Stimulated activated naive B cell treated with anti-CD40 and anti-IgM and Interleukin-4, amounts not matched to agents 10 μg/mL and 1 μg/mL and 100 μg/mL, for 72 hours (primary cell): Measurements from ENCODE around the gene ZNRF1.
A peak's percentile ranks its signal among the peaks of the same experiment; 100 is the strongest.

Source experiments
- ATAC-seq, 2 donors: fragments of 150-1000 bp; cut with Tn5 transposase; replicated peaks; 2 replicates each; pipeline ENCODE4 v1.10.0; 2021; ENCODE audit warnings: moderate library complexity in 1 of 2
- DNase-seq: peaks from one replicate; pipeline ENCODE4 v3.0.0; 2021
- H3K27ac Mint-ChIP-seq: one replicate; pipeline ENCODE4 v1.8.0; 2022; ENCODE audit warnings: mild to moderate bottlenecking, mixed read lengths
- H3K27me3 Mint-ChIP-seq, 2 donors: one replicate each; pipeline ENCODE4 v1.8.0; 2022; ENCODE audit warnings: mixed read lengths in 2 of 2
- H3K36me3 Mint-ChIP-seq, 2 donors: one replicate each; pipeline ENCODE4 v1.8.0; 2022; ENCODE audit warnings: mixed read lengths in 2 of 2, mild to moderate bottlenecking in 1 of 2
- H3K4me1 Mint-ChIP-seq, 2 donors: one replicate each; pipeline ENCODE4 v1.8.0; 2022; ENCODE audit warnings: mixed read lengths in 2 of 2, mild to moderate bottlenecking in 1 of 2
- H3K4me3 Mint-ChIP-seq, 2 donors: one replicate each; pipeline ENCODE4 v1.8.0; 2022; ENCODE audit warnings: mild to moderate bottlenecking in 2 of 2, mixed read lengths in 2 of 2, moderate library complexity in 1 of 2
- H3K9me3 Mint-ChIP-seq, 2 donors: one replicate each; pipeline ENCODE4 v1.8.0; 2022; ENCODE audit warnings: mixed read lengths in 2 of 2, mild to moderate bottlenecking in 1 of 2

The ZNRF1 gene

DNA sequence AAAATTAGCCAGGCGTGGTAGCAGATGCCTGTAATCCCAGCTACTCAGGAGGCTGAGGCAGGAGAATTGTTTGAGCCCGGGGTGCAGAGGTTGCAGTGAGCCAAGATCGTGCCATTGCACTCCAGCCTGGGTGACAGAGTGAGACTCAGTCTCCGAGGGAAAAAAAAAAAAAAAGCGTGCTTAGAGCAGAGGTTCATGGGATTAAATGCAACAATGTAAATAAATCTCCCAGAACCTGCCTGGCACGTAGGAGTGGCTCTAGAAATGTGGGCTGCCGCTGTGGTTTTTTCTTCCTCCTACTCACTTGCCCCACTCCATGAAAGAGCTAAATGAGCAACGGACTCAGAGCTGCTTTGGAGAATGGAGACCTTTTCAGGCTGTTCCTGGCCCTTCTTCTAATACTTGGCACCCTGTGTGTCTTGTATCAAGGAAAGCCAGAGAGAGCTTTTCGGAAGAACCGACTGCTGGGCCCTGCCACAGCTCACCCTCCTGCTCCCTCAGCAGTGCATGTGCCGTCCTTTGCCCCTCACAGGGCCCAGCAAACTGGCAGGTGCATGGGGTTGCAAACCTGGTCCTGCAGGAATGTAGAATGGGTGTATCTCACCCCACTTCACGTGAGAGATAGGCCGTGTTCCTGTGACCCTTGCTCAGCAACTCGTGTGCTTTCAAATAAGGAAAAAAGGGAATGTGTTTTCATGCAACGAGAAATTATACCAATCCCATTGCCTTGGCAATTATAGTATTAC is 65.8 kb downstream of the ZNRF1 start:
- no peaks in the 10 kb centered on the region for H3K36me3 Mint-ChIP-seq
- DNase-seq (no peak), ATAC-seq (peak; percentile 18 to 41)
- H3K27ac Mint-ChIP-seq = no peak overlapping the region
- H3K4me1 Mint-ChIP-seq = peaks cover 11 to 16% of the 10 kb centered on the region in 2 donors
- H3K9me3 Mint-ChIP-seq = no peaks in the 10 kb centered on the region
- H3K4me3 Mint-ChIP-seq = peak overlapping the region in 1 of 2 donors; percentile 7
- H3K27me3 Mint-ChIP-seq = peaks cover 51 to 75% of the 10 kb centered on the region in 2 donors

DNA sequence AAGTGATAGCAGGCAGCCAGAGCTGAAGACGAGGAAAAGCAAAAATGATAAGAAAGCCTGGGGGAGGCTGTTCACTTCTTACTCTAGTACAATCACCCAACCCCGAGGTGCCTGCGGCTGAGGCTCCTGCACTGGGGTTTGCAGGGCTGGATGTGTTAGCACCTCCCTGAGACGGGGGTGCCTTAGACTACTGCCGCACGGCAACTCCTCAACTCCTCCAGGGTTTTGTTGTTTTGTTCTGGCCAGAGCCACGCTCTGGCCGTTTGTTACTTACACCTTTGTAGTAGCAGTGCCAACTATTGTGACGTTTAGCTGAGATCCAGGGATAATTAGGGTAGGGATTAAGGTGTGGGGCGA is 66.3 kb downstream of the ZNRF1 start:
- Mint-ChIP-seq H3K27ac (no peak overlapping the region), H3K27me3 (peaks cover 55 to 81% of the 10 kb centered on the region in 2 donors), H3K36me3 (no peaks in the 10 kb centered on the region), H3K4me1 (peaks cover 11 to 16% of the 10 kb centered on the region in 2 donors), H3K4me3 (peak overlapping the region in 1 of 2 donors; percentile 31), H3K9me3 (peaks cover 0 to 2% of the 10 kb centered on the region in 2 donors)
- DNase-seq (no peak), ATAC-seq (peak; percentile 45 to 60)

DNA sequence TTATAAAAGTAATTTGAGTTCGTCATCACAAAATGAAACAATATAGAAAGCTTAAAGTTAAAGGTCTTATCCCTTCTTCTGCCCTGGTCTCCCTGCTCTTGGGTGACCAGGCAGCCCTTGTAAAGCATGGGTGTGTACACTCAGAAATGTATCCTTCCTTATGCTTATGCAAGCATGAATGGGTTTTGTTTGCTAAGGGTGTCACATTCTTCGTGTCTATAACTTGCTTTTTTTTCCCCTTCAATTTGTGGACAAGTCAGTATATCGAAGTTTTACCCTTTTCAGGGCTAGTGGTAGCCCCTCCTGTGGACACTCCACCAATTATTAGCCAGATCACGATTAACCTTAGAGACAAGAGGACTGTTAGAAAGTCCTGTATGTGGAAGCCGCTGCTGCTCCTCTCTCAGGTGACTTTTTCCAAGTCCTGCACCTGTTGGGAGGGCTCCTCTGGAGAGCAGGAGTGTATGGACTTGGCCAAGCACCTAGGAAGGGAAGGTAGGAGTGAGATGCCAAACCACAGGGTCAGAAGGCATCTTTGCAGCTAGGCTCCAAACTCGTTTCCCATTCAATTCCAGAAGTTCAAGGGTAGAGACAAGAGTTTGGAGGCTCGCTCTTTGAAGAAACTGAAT is 66.8 kb downstream of the ZNRF1 start:
- H3K27ac Mint-ChIP-seq = no peak overlapping the region
- H3K36me3 Mint-ChIP-seq = peaks cover 0 to 2% of the 10 kb centered on the region in 2 donors
- H3K4me3 Mint-ChIP-seq = no peak overlapping the region
- peaks cover 0 to 2% of the 10 kb centered on the region in 2 donors for H3K9me3 Mint-ChIP-seq
- DNase-seq (no peak), ATAC-seq (no peak)
- H3K27me3 Mint-ChIP-seq = peaks cover 60 to 86% of the 10 kb centered on the region in 2 donors
- peaks cover 11 to 16% of the 10 kb centered on the region in 2 donors for H3K4me1 Mint-ChIP-seq

DNA sequence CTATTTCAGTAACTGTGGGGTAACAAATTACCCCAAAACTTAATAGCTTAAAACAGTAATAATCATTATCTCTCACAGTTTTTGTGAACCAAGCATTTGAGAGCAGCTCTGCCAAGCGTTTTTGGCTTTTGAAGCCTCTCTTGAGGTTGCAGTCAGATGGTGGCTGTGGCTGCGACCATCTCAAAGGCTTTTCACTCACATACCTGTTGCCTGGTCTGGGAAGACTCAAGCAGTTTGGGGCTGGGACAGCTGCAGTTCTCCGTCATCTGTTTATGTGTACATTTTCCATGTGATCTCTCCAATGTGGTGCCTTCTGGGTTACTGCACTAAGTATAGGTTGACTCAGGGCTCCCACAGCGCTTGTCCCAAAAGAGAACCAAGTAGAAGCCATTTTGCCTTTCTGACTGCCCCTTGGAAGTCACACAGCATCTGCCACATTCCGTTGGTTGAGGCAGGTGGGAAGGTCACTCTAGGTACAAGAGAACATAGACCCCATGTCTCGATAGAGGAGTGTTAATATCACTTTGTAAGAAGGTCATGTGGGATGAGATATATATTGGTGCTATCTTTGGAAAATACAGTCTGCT is 68.1 kb downstream of the ZNRF1 start:
- peaks cover 11 to 16% of the 10 kb centered on the region in 2 donors for H3K4me1 Mint-ChIP-seq
- peaks cover 0 to 2% of the 10 kb centered on the region in 2 donors for H3K9me3 Mint-ChIP-seq
- no peak overlapping the region for H3K27ac Mint-ChIP-seq
- H3K36me3 Mint-ChIP-seq = peaks cover 0 to 2% of the 10 kb centered on the region in 2 donors
- peaks cover 53 to 85% of the 10 kb centered on the region in 2 donors for H3K27me3 Mint-ChIP-seq
- ATAC-seq = no peak
- H3K4me3 Mint-ChIP-seq = no peak overlapping the region
- no peak for DNase-seq

DNA sequence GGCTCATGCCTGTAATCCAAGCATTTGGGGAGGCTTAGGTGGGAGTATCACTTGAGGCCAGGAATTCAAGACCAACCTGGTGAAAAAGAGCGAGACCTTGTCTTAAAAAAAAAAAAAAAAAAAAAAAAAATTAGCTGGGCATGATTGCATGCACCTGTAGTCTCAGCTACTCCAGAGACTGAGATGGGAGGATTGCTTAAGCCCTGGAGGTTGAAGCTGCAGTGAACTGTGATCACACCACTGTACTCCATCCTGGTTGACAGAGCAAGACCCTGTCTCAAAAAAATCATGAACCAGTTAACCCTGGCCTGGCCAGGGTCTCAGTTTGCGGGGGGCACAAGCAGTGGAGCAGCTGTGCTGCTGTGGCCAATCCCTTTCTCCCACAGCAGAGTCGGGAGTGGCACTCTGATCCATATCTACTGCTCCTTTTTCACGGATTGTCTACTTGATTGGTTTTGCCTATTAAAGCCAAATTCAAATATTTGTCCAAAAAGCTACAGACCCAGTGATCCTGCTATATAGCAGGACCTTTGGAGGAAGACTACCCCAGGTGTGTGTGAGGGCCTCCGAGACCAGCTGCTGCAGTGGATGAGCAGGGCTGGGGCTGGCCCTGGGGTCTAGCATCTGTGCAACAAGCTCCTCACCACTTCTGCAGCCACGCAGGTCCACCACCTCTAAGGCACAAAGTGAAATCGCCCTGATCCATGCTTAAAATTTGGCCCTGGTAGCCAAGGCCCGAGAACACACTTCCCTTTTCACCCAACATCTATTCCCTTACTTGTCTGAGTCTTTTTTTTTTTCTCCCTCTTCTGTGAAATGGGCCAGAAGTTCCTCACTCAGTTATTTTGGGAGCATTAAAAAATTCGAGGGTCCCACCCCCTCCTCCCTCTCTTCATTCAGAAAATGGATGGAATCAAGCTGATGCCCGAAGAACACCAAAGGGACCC is 69.5 kb downstream of the ZNRF1 start:
- Mint-ChIP-seq H3K9me3 (peaks cover 0 to 2% of the 10 kb centered on the region in 2 donors), H3K27me3 (peaks cover 47 to 80% of the 10 kb centered on the region in 2 donors), H3K27ac (no peak overlapping the region), H3K4me3 (no peak overlapping the region), H3K4me1 (peaks cover 12 to 17% of the 10 kb centered on the region in 2 donors), H3K36me3 (peaks cover 0 to 2% of the 10 kb centered on the region in 2 donors)
- no peak for ATAC-seq
- DNase-seq = no peak

DNA sequence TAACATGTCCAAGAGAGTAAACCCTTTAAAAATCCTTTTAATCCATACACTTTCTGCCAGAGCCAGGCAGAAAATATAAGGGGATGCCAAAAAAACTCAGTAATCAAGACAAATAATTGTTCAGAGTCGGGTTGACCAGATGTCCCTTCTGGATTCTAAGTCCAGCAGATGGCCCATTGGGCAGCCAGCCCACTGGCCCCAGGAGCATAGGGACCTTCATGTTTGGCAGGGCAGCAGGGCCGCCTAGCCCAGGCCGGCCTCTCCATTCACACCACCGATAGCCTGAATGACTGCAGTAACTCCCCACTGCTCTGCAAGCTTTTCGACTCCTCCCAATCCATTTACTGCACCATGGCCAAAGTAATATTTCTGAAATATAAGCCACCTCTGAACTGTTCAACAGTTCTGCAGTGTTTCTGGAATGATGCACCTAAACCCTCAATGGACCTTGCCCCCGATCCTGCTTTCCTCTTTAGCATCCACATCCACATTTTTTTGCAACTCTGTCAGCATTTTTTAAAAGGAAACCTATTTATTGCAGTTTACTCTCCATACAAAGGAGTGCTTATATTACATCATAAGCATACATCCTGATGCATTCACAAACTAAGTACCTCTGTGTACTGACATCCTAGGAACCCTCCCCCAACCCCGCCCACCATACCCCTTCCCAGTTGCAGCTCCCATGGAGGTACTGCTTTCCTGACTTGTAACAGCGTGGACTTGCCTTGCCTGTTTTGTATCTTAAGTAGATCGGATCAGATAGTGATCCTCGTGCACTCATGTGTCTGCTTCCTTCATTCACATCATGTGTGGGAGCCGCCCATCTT is 71.4 kb downstream of the ZNRF1 start:
- peaks cover 0 to 2% of the 10 kb centered on the region in 2 donors for H3K9me3 Mint-ChIP-seq
- H3K4me1 Mint-ChIP-seq = peaks cover 18 to 22% of the 10 kb centered on the region in 2 donors
- no peak overlapping the region for H3K27ac Mint-ChIP-seq
- DNase-seq (no peak), ATAC-seq (no peak)
- H3K36me3 Mint-ChIP-seq = peaks cover 0 to 2% of the 10 kb centered on the region in 2 donors
- H3K4me3 Mint-ChIP-seq = no peak overlapping the region
- peaks cover 45 to 79% of the 10 kb centered on the region in 2 donors for H3K27me3 Mint-ChIP-seq

DNA sequence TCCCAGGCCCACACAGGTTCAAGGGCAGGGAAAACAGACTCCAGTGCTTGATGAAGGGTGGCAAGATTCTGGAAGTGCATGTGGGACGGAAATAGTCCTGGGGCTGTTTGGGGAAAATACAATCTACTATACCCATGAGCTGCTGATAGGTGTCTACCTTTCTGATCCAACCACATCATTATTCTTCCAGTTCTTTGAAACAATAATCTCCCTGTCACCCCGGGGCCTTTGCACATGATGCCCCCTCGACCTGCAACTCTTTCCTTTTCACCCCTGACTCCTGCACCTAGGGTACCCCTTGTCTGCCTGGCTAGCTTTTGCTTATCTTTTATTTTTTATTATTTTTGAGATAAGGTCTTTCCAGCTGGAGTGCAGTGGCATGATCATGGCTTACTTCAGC is 72.8 kb downstream of the ZNRF1 start:
- DNase-seq = no peak
- peaks cover 0 to 2% of the 10 kb centered on the region in 2 donors for H3K36me3 Mint-ChIP-seq
- no peak for ATAC-seq
- H3K27ac Mint-ChIP-seq = no peak overlapping the region
- H3K4me3 Mint-ChIP-seq = no peak overlapping the region
- H3K27me3 Mint-ChIP-seq = peaks cover 37 to 74% of the 10 kb centered on the region in 2 donors
- H3K9me3 Mint-ChIP-seq = peaks cover 0 to 2% of the 10 kb centered on the region in 2 donors
- H3K4me1 Mint-ChIP-seq = peaks cover 22 to 29% of the 10 kb centered on the region in 2 donors

DNA sequence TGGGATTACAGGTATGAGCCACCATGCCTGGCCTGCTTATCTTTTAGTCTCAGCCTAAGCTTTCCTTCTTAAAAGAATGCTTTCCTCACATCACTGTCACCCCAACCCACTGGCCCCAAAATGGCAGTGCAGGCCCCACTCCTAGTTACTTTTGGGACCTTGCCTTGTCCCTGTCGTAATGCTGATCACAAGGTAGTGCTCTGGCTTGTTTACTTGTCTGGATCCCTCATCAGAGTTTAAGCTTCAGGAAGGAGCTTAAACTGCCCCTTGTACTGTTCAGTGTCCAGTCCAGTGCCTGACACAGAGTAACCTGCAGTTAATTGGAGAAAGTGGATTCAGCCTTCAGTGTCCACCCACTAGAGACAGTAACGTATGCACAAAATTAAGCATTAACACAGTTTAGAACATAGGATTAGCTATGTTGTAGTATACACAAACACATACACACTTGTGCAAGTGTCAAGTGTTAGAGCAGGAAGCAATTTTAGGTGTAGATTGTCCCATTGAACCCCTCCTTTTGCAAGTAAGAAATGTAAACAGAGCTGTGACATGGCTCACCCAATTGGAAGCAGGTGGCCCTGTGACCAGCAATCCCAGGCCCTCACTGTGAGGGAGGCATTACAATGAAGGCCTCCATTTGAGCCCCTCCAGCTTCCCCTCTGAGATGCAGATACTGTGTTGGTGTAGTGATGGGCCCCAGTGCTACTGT is 73.6 kb downstream of the ZNRF1 start:
- ATAC-seq (no peak), DNase-seq (no peak)
- peaks cover 0 to 2% of the 10 kb centered on the region in 2 donors for H3K36me3 Mint-ChIP-seq
- no peak overlapping the region for H3K4me3 Mint-ChIP-seq
- H3K4me1 Mint-ChIP-seq = peaks cover 24 to 33% of the 10 kb centered on the region in 2 donors
- H3K27ac Mint-ChIP-seq = no peak overlapping the region
- H3K27me3 Mint-ChIP-seq = peaks cover 34 to 74% of the 10 kb centered on the region in 2 donors
- peaks cover 0 to 2% of the 10 kb centered on the region in 2 donors for H3K9me3 Mint-ChIP-seq

DNA sequence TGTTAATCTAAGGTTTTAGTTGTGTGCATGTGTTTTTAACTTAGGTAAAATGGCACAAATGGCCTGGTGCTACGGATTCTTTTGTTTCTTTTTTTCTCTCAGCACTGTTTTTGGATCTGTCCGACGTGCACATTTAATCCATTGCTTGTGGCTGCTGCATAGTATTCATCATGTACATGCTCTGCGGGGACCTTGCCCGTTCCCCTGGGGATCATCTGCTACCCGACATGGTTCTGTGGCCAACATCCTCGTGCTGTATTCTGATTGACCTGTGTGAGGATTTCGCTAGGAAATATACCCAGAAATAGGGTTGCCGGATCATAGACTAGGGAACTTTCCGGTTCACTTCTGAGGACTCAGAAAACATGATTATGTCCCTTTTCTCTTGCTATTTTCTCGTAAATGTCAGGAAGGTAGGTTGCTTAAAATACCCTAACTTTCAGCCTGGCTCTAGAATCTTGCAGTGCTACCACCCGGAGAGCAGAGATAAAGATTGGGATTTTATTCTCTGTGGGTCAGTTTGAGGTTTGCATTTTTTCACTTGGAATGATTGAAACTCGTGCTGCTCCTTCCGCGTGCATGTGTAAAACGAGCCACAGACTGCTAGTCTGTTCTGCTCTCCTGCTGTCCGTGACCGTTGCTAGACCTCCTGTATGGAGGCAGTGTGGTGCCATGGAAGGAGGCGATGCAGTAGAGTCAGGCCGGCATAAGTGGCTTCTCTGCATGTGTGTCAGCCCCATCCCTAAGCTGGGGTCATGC is 74.9 kb downstream of the ZNRF1 start:
- H3K27ac Mint-ChIP-seq = no peak overlapping the region
- DNase-seq (no peak), ATAC-seq (no peak)
- H3K4me3 Mint-ChIP-seq = no peak overlapping the region
- peaks cover 0 to 2% of the 10 kb centered on the region in 2 donors for H3K36me3 Mint-ChIP-seq
- H3K27me3 Mint-ChIP-seq = peaks cover 43 to 74% of the 10 kb centered on the region in 2 donors
- H3K9me3 Mint-ChIP-seq = peaks cover 0 to 2% of the 10 kb centered on the region in 2 donors
- H3K4me1 Mint-ChIP-seq = peaks cover 24 to 33% of the 10 kb centered on the region in 2 donors

DNA sequence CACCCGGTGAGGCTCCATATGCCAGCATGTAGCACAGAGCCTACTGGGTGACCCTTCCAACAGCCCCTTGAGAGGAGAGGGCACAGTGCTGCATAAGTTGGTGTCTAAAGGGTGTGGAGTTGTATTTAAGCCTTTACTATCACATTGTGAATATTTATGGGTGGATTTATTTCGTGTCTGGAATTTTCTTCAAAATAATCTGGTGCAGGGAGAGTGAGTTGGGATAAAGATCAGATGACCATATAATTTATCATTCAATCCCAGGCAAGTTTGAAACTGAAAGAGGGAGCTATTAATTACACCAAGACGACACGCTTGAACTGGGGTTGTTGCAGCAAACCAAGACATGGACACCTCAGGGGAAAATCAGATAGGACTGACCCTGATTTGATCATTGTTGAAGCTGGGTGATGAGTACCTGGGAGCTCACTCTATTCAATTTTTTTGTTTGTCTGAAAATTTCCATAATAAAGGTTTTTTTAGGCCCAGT is 75.5 kb downstream of the ZNRF1 start:
- Mint-ChIP-seq H3K9me3 (peaks cover 0 to 2% of the 10 kb centered on the region in 2 donors), H3K4me3 (no peak overlapping the region), H3K36me3 (peaks cover 0 to 2% of the 10 kb centered on the region in 2 donors), H3K4me1 (peaks cover 24 to 33% of the 10 kb centered on the region in 2 donors), H3K27ac (no peak overlapping the region), H3K27me3 (peaks cover 45 to 74% of the 10 kb centered on the region in 2 donors)
- ATAC-seq (no peak), DNase-seq (no peak)

DNA sequence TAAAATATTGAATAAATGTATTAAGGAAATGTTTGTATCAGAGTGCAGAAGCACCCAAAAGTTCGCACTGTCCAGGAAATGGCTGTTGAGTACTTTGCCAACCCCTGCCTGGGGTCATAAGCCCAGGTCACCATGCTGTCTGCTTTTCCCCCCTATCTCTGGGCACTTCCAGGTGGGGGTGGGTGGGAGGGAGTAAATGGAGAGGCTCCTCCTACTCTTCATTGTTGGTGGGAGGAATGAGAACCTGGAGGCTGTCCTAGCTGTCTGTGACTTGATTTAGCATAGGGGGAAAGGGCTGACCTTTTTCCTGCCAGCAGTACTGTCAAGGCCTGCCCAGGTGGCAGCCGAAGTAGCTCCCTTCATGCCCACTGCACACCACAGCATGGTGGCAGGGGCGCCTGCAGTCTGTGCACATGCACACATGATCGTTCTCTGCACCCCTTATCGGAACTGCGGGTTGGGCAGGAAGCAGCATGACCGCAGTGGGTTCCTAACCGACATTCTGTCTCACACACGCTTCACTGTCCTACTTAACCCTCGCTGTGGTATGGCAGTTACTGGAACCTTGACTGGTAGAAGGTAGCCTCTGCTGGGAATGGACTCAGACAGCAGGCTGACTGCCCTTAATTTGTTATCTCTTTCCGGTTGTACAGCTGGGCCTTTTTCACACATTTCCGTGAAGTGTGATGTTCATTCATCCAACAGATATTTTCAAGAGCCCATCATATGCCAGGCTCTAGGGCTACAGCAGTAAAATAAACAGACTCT is 76.3 kb downstream of the ZNRF1 start:
- Mint-ChIP-seq H3K27me3 (peaks cover 43 to 72% of the 10 kb centered on the region in 2 donors), H3K4me1 (peaks cover 24 to 33% of the 10 kb centered on the region in 2 donors), H3K4me3 (peak overlapping the region; percentile 0 to 1), H3K36me3 (peaks cover 0 to 2% of the 10 kb centered on the region in 2 donors), H3K27ac (no peak overlapping the region), H3K9me3 (no peaks in the 10 kb centered on the region)
- ATAC-seq (peak; percentile 95 to 97), DNase-seq (peak; percentile 51)
